Left ventricle myocardium inferior (tissue), 1 donor: ENCODE data around the gene GAL3ST1. TPM values are rescaled to one million over a fixed set of nuclear protein-coding genes. Genes with fewer than 3 reads are reported as not detected.

ENCODE experiments used
- DNase-seq: peaks from one replicate; pipeline ENCODE4 v3.0.0-alpha.2; 2020
- H3K27ac ChIP-seq: fragments of 200-600 bp; replicated peaks from 2 replicates; pipeline ENCODE4 v1.8.0; 2021
- H3K27me3 ChIP-seq: fragments of 200-600 bp; 2 replicates; pipeline ENCODE4 v1.8.0; 2021; ENCODE audit warnings: low read depth
- H3K36me3 ChIP-seq: fragments of 200-600 bp; 2 replicates; pipeline ENCODE4 v1.8.0; 2021
- H3K4me1 ChIP-seq: fragments of 200-600 bp; 2 replicates; pipeline ENCODE4 v1.8.0; 2021
- H3K4me3 ChIP-seq: fragments of 200-600 bp; 2 replicates; pipeline ENCODE4 v1.8.0; 2021; ENCODE audit warnings: mild to moderate bottlenecking, moderate library complexity
- H3K9me3 ChIP-seq: fragments of 200-600 bp; replicated peaks from 2 replicates; pipeline ENCODE4 v1.8.0; 2021
- CTCF ChIP-seq: fragments of 200-600 bp; IDR thresholded peaks from 2 replicates; pipeline ENCODE4 v1.8.0; 2021; ENCODE audit warnings: antibody characterized with exemption, mild to moderate bottlenecking, borderline replicate concordance
- intact Hi-C: fragments of 100-400 bp; cut with micrococcal nuclease; formaldehyde crosslinking; loops from one replicate; pipeline ENCODE4 v1.11.0; 2022
- total RNA-seq: library from RNA; stranded (reverse); fragmentation: NEBNext Ultra II Directional; extraction: Animal tissue kit (Norgen Biotek cat#: 25700); gene quantifications from one replicate; pipeline ENCODE4 v1.2.1, GENCODE V29; 2021
- donor health status: DM: no; HTN: yes; CAD: no; lungs with severe emphysema.

The GAL3ST1 gene
- total RNA-seq, 1 donor from 2014 or later, result 0.16 TPM

- H3K4me3 ChIP-seq, result no peak overlapping the region
- no peaks in the 10 kb centered on the region for H3K9me3 ChIP-seq
- H3K27me3 ChIP-seq, result peaks cover 41% of the 10 kb centered on the region
- no peaks in the 10 kb centered on the region for H3K36me3 ChIP-seq
- no peak for TF ChIP-seq CTCF
- peaks cover 12% of the 10 kb centered on the region for H3K4me1 ChIP-seq
- intact Hi-C loops, result no loop called here
- DNase-seq, result no peak
- no peak overlapping the region for H3K27ac ChIP-seq
Measured at GRCh38 chr22:30538280-30538679, 36.2 kb downstream of the GAL3ST1 start.

- Histone ChIP-seq H3K27ac (no peak overlapping the region), H3K36me3 (no peaks in the 10 kb centered on the region), H3K9me3 (no peaks in the 10 kb centered on the region), H3K4me3 (no peak overlapping the region), H3K27me3 (peaks cover 34% of the 10 kb centered on the region), H3K4me1 (peaks cover 6% of the 10 kb centered on the region)
- intact Hi-C loops, result no loop called here
- no peak for TF ChIP-seq CTCF
- DNase-seq, result no peak
Measured at GRCh38 chr22:30537083-30537731, 37.3 kb downstream of the GAL3ST1 start.

GRCh38 chr22:30535182-30535581 is 39.3 kb downstream of the GAL3ST1 start:
- Histone ChIP-seq H3K27ac (no peak overlapping the region), H3K4me3 (no peak overlapping the region), H3K4me1 (no peaks in the 10 kb centered on the region), H3K27me3 (peaks cover 16% of the 10 kb centered on the region), H3K36me3 (no peaks in the 10 kb centered on the region), H3K9me3 (no peaks in the 10 kb centered on the region)
- intact Hi-C loops, result no loop called here
- no peak for TF ChIP-seq CTCF
- no peak for DNase-seq

- intact Hi-C loops, result no loop called here
- Histone ChIP-seq H3K9me3 (no peaks in the 10 kb centered on the region), H3K36me3 (no peaks in the 10 kb centered on the region), H3K4me1 (no peaks in the 10 kb centered on the region), H3K27ac (no peak overlapping the region), H3K4me3 (no peak overlapping the region), H3K27me3 (peaks cover 10% of the 10 kb centered on the region)
- no peak for DNase-seq
- TF ChIP-seq CTCF, result no peak
Measured at GRCh38 chr22:30531651-30532608, 42.5 kb downstream of the GAL3ST1 start.

- no peaks in the 10 kb centered on the region for H3K36me3 ChIP-seq
- intact Hi-C loops, result no loop called here
- H3K4me3 ChIP-seq, result no peak overlapping the region
- no peaks in the 10 kb centered on the region for H3K9me3 ChIP-seq
- DNase-seq, result no peak
- no peak for TF ChIP-seq CTCF
- no peaks in the 10 kb centered on the region for H3K4me1 ChIP-seq
- no peak overlapping the region for H3K27ac ChIP-seq
- H3K27me3 ChIP-seq, result peaks cover 48% of the 10 kb centered on the region
Measured at GRCh38 chr22:30526656-30527055, 47.8 kb downstream of the GAL3ST1 start.
